Hepatocyte (in vitro differentiated cells): Measurements from ENCODE around the gene STK38L. TPM values are rescaled to one million over a fixed set of nuclear protein-coding genes. Genes with fewer than 3 reads are reported as not detected.
A peak's percentile ranks its signal among the peaks of the same experiment; 100 is the strongest.

Experiments
- DNase-seq: peaks from one replicate; pipeline ENCODE4 v3.0.0-alpha.2; 2016; ENCODE audit warnings: low spot score
- H2AFZ ChIP-seq: fragments of 200-600 bp; sonication (generic); 2 replicates; pipeline ENCODE4 v1.6.0; 2016; ENCODE audit warnings: antibody characterized with exemption, mild to moderate bottlenecking
- H3K27ac ChIP-seq: fragments of 200-600 bp; sonication (generic); 2 replicates; pipeline ENCODE4 v1.5.1; 2016; ENCODE audit warnings: mild to moderate bottlenecking
- H3K27me3 ChIP-seq: fragments of 200-600 bp; sonication (generic); 2 replicates; pipeline ENCODE4 v1.6.1; 2016
- H3K36me3 ChIP-seq: fragments of 200-600 bp; sonication (generic); replicated peaks from 2 replicates; pipeline ENCODE4 v1.5.1; 2016; ENCODE audit warnings: low read depth; ENCODE audit not compliant: insufficient read depth
- H3K4me1 ChIP-seq: fragments of 200-600 bp; sonication (generic); 2 replicates; pipeline ENCODE4 v1.5.1; 2016; ENCODE audit warnings: mild to moderate bottlenecking, moderate library complexity; ENCODE audit not compliant: insufficient read depth
- H3K4me2 ChIP-seq: fragments of 200-600 bp; sonication (generic); 2 replicates; pipeline ENCODE4 v1.6.0; 2016
- H3K4me3 ChIP-seq: fragments of 200-600 bp; sonication (generic); 2 replicates; pipeline ENCODE4 v1.5.1; 2016; ENCODE audit warnings: mild to moderate bottlenecking
- H3K79me2 ChIP-seq: fragments of 200-600 bp; sonication (generic); 2 replicates; pipeline ENCODE4 v1.6.0; 2017; ENCODE audit warnings: mild to moderate bottlenecking
- H3K9me2 ChIP-seq: fragments of 200-600 bp; sonication (generic); replicated peaks from 2 replicates; pipeline ENCODE4 v1.6.0; 2017; ENCODE audit warnings: mild to moderate bottlenecking; ENCODE audit not compliant: insufficient read depth
- H3K9me3 ChIP-seq: fragments of 200-600 bp; sonication (generic); 2 replicates; pipeline ENCODE4 v1.5.1; 2016; ENCODE audit warnings: low read depth, mild to moderate bottlenecking
- H4K20me1 ChIP-seq: fragments of 200-600 bp; sonication (generic); 2 replicates; pipeline ENCODE4 v1.6.0; 2016; ENCODE audit warnings: mild to moderate bottlenecking; ENCODE audit not compliant: insufficient read depth, poor library complexity, severe bottlenecking
- CTCF ChIP-seq: fragments of 200-600 bp; sonication (generic); IDR thresholded peaks from 2 replicates; pipeline ENCODE4 v1.5.1; 2016; ENCODE audit warnings: antibody characterized with exemption, mild to moderate bottlenecking; ENCODE audit not compliant: poor library complexity
- EZH2 ChIP-seq: fragments of 200-600 bp; sonication (generic); IDR thresholded peaks from 2 replicates; pipeline ENCODE4 v1.6.1; 2016; ENCODE audit warnings: antibody characterized with exemption, mild to moderate bottlenecking, borderline replicate concordance
- EZH2phosphoT487 ChIP-seq: fragments of 200-600 bp; sonication (generic); IDR thresholded peaks from one replicate; pipeline ENCODE4 v1.6.1; 2018; ENCODE audit warnings: antibody characterized with exemption, mild to moderate bottlenecking, low read depth, moderate library complexity; ENCODE audit not compliant: unreplicated experiment, severe bottlenecking
- WGBS: methylation state at CpG from one replicate; pipeline ENCODE4 v1.1.6; 2016; ENCODE audit warnings: low lambda C conversion rate; ENCODE audit errors: missing lambda C conversion rate; 5-methylcytosine and 5-hydroxymethylcytosine counted together
- polyA plus RNA-seq: library from polyadenylated mRNA; unstranded; fragments of >200 nt; fragmentation: Nextera tagmentation; extraction: Ambion mirVana; gene quantifications from 2 replicates; pipeline ENCODE4 v1.2.1, GENCODE V29; 2016
- total RNA-seq: library from RNA; depleted of rRNA; stranded (reverse); fragments of >200 nt; gene quantifications from 2 replicates; pipeline ENCODE4 v1.2.3, GENCODE V29; 2014

STK38L gene
- total and polyA plus RNA-seq, 2 experiments from 2014 or later: 18.8 to 36.7 TPM

- Histone ChIP-seq H4K20me1 (no peaks in the 10 kb centered on the region), H3K79me2 (no peaks in the 10 kb centered on the region), H3K27ac (peak overlapping the region; percentile 33), H3K27me3 (no peaks in the 10 kb centered on the region), H3K4me3 (no peak overlapping the region), H3K36me3 (no peaks in the 10 kb centered on the region), H3K4me2 (no peak overlapping the region), H3K9me3 (no peaks in the 10 kb centered on the region), H2AFZ (no peak overlapping the region), H3K9me2 (no peaks in the 10 kb centered on the region), H3K4me1 (peaks cover 4% of the 10 kb centered on the region)
- DNase-seq: no peak
- 50% methylated on average over 3 of the region's 3 CpGs for WGBS
- TF ChIP-seq EZH2: no peak
- TF ChIP-seq EZH2phosphoT487: no peak
- TF ChIP-seq CTCF: no peak
Measured at GRCh38 chr12:27303139-27304111, 59.3 kb downstream of the STK38L start.

- DNase-seq: no peak
- H4K20me1 ChIP-seq: no peaks in the 10 kb centered on the region
- no peak overlapping the region for H3K4me3 ChIP-seq
- H3K27ac ChIP-seq: no peak overlapping the region
- no peaks in the 10 kb centered on the region for H3K9me3 ChIP-seq
- H2AFZ ChIP-seq: no peak overlapping the region
- H3K27me3 ChIP-seq: no peaks in the 10 kb centered on the region
- peaks cover 4% of the 10 kb centered on the region for H3K4me1 ChIP-seq
- H3K36me3 ChIP-seq: no peaks in the 10 kb centered on the region
- TF ChIP-seq EZH2: no peak
- TF ChIP-seq CTCF: no peak
- no peak for TF ChIP-seq EZH2phosphoT487
- H3K9me2 ChIP-seq: no peaks in the 10 kb centered on the region
- 83% methylated on average over 1 of the region's 1 CpG for WGBS
- H3K79me2 ChIP-seq: no peaks in the 10 kb centered on the region
- no peak overlapping the region for H3K4me2 ChIP-seq
Measured at GRCh38 chr12:27304856-27305255, 60.8 kb downstream of the STK38L start.

GRCh38 chr12:27305673-27306456 is 61.8 kb downstream of the STK38L start:
- Histone ChIP-seq H3K4me3 (no peak overlapping the region), H3K27me3 (no peaks in the 10 kb centered on the region), H3K79me2 (no peaks in the 10 kb centered on the region), H3K27ac (no peak overlapping the region), H3K9me3 (no peaks in the 10 kb centered on the region), H3K4me2 (no peak overlapping the region), H2AFZ (no peak overlapping the region), H3K9me2 (no peaks in the 10 kb centered on the region), H4K20me1 (no peaks in the 10 kb centered on the region), H3K4me1 (peaks cover 4% of the 10 kb centered on the region), H3K36me3 (no peaks in the 10 kb centered on the region)
- peak; percentile 66 for TF ChIP-seq CTCF
- no peak for TF ChIP-seq EZH2phosphoT487
- 48% methylated on average over 1 of the region's 1 CpG for WGBS
- peak; percentile 52 for DNase-seq
